Body of pancreas (tissue), 4 donors: ENCODE results near the gene CTIF.

Experiments used
- CTCF ChIP-seq, 7 experiments: fragments of 450-650 bp in 4 of 7; fragments of 200-600 bp in 3 of 7; sonication (generic) in 3 of 7; IDR thresholded peaks; one replicate each; pipeline ENCODE4 v1.5.1; 2016 to 2019; ENCODE audit warnings: antibody characterized with exemption in 7 of 7
- POLR2A ChIP-seq, 3 donors: fragments of 450-650 bp; IDR thresholded peaks; one replicate each; pipeline ENCODE4 v1.6.1; 2016; ENCODE audit warnings: antibody characterized with exemption in 3 of 3, mild to moderate bottlenecking in 2 of 3

- TF ChIP-seq POLR2A (IDR thresholded peaks at IDR 0.05) (no peak), CTCF (IDR thresholded peaks at IDR 0.05) (no peak)
Observed at GRCh38 chr18:48608581-48608980, 69.8 kb downstream of the CTIF start.
